GM21737 (cell line): Measurements from ENCODE around the gene ZNF335.
"Not testable (repeated sequence)": the region's sequence is repeated elsewhere in the genome, so short reads cannot be mapped to it uniquely, and the experiment has no call there.

ENCODE experiments used
- ATAC-seq: cut with Tn5 transposase; IDR thresholded peaks from one replicate; pipeline ENCODE4 v1.9.1; 2021; ENCODE audit warnings: mild to moderate bottlenecking, moderate library complexity; ENCODE audit not compliant: unreplicated experiment

Gene ZNF335

GRCh38 chr20:46001498-46001897 is 29.5 kb upstream of the ZNF335 start:
- no peak for ATAC-seq

- no peak for ATAC-seq
Measured at GRCh38 chr20:46000262-46000996, 28.4 kb upstream of the ZNF335 start.

GRCh38 chr20:45999557-46000261 is 27.7 kb upstream of the ZNF335 start:
- ATAC-seq, result no peak

DNA sequence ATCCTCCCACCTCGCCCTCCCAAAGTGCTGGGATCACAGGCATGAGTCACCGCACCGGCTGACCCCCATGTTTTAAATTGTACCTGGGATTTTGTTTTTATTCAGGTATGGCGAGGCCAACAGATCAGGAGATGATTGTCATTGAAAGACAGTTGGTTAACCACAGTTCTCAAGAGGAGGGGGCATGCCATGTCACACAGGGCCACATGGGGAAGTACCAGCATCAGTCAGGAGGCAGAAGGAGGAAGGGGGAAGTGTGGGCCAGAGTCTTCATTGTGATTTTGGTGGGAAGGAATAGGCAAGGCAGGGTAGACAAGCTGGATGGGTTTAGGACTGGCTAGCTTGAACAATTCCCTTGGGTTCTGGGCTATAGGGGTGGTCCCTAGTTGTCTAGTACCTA is 26.8 kb upstream of the ZNF335 start:
- no peak for ATAC-seq

DNA sequence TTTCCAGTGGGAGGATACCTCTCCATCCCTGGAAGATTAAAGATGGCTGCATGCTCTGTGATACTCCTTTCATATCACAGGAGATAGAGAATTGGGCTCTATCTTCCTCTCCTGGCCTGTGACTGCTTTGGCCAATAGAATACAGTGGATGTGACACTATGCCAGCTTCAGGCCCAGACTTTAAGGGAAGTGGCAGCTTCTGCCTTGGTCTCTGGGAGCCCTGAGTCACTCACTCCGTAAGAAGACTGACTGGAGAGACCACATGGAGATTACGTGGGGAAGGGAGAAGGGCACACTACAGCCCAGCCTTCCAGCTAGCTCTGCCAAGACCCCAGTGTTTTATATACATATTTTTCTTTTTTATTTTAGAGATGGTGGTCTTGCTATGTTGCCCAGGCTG is 26.3 kb upstream of the ZNF335 start:
- ATAC-seq, result no peak

GRCh38 chr20:45997187-45997586 is 25.2 kb upstream of the ZNF335 start:
- ATAC-seq, result no peak

DNA sequence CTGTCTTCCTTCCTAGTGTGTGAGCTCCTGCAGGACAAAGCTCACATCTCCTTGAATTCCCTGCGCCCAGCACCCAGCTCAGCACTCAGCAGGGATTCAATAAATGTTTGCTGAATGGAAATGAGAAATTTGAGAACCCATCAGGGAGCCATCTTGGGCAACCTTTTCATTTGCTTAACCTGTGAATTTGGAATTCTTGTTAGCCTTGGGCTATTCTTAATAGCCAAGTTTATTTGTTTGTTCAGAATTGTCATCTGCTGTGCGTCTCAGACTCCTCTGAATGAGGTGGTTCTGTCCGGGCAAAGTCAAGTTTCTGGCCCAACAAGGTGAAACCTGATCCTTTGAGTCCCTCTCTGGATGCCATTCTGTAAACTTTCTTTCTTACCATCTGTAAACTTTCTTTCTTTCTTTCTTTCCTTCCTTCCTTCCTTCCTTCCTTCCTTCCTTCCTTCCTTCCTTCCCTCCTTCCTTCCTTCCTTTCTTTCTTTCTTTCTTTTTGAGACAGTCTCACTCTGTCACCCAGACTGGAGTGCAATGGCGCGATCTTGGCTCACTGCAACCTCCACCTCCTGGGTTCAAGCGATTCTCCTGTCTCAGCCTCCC is 23.6 kb upstream of the ZNF335 start:
- not testable (repeated sequence) for ATAC-seq

DNA sequence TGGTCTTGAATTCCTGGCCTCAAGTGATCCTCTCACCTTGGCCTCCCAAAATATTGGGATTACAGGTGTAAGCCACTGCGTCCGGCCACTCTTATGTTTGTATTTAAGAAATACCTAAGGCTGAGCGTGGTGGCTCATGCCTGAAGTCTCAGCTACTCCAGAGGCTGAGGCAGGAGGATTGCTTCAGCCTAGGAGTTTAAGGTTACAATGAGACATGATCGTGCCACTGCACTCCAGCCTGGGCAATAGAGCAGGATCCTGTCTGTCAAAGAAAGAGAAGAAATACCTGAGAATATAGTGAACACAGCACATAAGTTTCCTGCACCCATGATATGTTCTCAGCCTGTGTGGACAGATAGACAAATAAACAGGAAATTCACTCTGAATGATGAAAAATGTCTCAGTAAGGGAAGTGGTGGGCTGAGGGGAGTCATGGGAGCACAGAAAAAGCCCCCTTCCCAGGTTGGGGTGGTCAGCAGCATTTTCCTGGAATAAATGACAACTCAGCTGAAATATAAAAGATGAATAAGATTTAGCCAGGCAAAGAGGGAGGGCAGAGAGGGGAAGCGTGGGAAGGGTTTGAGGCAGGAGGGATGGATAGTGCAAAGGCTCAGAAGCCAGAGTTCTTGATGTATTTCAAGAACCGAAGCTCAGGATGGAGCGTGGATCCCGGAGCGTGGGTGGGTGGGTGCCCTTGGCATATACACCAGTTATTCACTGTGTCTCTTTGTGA is 22.9 kb upstream of the ZNF335 start:
- no peak for ATAC-seq

DNA sequence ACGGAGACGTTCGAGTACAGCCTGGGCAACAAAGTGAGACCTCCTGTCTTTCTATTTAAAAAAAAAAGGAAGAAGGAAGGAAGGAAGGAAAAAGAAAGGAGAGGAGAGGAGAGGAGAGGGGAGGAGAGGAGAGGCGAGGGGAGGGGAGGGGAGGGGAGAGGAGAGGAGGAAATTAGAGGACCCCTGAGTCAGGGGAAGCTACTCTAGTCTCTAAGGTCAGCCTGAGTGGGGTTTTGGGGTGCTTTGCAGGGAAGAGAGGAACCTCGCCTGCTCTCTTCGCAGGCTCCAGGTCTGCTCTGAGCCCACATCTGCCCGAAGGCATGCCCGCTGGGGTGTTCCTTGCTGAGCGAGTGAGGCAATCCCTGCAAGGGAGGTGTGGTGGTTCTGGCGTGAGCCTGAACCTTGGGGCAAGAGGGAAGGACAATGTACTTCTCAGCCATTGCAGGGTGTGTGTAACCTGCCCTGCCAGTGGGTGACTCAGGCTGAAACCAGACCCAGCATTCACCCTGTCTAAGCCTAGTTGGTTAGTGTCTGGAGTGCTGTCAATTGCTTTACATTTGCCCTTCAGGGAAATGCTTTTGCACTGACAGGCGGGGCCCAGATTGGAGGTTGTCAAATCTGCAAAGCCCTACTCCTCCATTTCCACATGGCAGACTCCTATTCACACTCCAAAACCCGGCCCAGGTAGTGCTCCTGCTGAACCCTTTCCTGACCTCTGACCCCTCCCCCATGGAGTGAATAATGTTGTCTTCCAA is 21.4 kb upstream of the ZNF335 start:
- no peak for ATAC-seq

DNA sequence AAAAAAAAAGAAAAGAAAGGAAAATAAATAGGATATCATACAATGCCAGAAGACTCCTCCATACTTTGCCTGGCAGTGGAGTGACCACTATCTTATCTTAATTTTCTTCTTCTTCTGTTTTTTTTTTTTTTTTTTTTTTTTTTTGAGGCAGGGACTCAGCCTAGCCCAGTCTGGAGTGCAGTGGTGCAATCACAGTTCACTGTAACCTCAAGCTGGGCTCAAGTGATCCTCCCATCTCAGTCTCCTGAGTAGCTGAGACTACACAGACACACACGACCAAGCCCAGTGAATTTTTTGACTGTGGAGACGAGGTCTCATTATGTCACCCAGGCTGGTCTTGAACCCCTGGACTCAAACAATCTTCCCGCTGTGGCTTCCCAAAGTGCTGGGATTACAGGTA is 19.6 kb upstream of the ZNF335 start:
- no peak for ATAC-seq

- not testable (repeated sequence) for ATAC-seq
Measured at GRCh38 chr20:45988830-45989229, 16.8 kb upstream of the ZNF335 start.

GRCh38 chr20:45987108-45987780 is 15.2 kb upstream of the ZNF335 start:
- ATAC-seq, result no peak

DNA sequence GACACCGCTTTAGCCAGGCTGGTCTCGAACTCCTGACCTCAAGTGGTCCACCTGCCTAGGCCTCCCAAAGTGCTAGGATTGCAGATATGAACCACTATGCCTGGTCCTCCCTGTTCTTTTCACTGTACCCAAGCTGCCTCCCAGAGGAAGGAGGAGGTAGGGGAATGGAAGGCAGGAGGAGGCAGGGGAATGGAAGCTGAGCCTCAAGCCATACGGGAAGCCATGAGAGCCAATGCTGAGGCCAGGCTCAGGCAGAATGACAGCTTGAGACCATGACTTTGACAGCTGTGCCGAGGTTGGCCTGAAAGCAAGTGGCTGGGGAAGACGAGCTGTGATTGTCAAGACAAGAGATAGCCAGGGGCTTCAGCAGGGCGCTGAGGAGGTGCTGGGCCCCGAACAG is 13.6 kb upstream of the ZNF335 start:
- ATAC-seq, result no peak

DNA sequence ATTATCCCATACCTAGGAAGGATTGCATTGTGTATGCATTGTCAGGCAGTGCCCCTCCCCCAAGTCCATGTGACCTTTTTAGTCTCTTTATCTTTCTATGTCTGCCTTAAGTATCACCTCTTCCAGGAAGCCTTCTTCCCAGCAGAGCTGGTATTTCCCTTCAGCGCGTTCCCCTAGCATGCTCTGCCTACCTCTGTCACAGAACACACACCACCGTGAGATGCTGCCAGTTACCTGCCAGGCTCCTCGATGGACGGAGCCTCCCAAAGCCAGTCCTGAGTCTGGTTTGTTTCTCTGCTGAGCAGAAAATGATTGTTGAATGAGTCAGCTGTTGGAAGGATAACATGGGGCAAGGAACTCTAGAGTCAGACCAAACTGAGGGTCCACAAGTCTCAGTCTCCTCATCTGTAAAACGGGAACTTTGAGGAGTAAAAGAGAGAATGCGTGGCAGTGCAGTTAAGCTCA is 11.3 kb upstream of the ZNF335 start:
- ATAC-seq, result no peak

- ATAC-seq, result no peak
Measured at GRCh38 chr20:45981261-45981660, 9.3 kb upstream of the ZNF335 start.

- no peak for ATAC-seq
Measured at GRCh38 chr20:45976086-45976485, 4.1 kb upstream of the ZNF335 start.

- ATAC-seq, result no peak
Measured at GRCh38 chr20:45975686-45976085, 3.7 kb upstream of the ZNF335 start.

DNA sequence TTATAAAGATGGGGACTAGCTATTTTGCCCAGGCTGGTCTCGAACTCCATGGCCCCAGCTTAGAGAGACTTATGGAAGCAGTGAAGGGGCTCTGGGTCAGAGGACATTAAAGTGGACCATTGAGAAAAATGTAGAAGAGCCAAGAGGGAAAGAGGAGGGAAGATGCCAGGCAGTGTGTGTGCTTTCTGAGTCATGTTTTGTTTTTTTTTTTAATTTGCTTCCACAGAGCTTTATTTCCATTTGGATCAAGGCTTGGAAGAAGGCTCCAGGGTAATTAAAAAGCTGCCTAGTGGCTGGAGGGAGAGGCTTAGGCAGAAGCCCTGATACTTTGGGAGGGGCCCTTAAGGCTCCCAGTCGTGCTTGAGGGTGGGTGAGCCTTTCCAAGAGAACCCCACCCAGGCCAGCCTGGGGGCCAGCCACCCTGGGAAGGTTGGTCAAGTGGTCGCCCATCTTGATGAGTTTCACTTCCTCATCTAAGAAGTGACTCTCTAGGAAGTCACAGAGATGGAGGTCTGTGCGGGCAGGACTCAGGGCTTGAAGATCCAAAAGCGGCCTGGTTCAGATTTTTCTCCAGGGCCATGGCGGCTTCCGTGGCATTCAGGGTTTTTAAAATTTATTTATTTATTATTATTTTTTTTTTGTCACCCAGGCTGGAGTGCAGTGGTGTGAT is 3.0 kb upstream of the ZNF335 start:
- no peak for ATAC-seq

- ATAC-seq, result peak; percentile 75
Measured at GRCh38 chr20:45972500-45973183, 639 bp upstream of the ZNF335 start.
